EH (cell line): ENCODE measurements around the gene ANKS1A.

ENCODE experiments used
- DNase-seq: peaks from one replicate; pipeline ENCODE4 v3.0.0-alpha.2; 2015; ENCODE audit warnings: low read depth

The ANKS1A gene

DNA sequence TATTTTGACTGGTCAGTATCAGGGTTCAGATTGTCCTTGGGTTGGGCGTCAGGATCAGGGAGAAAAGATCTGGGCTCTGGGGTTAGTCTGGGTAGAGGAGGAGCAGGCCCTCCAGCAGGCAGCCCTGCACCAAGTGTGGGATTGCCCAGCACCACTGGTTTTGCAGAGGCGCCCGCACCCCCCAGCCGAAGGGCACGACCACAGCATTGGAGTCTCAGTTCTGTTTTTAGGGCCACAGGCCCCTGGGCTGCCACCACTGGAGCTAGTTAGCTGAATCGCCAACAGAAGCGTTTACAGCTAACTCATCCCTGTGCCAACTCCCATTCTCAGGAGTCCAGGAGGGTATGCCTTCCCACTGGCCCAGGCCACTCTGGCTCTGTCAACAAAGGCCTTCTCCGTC, 167.9 kb downstream of the ANKS1A start:
- no peak for DNase-seq

DNA sequence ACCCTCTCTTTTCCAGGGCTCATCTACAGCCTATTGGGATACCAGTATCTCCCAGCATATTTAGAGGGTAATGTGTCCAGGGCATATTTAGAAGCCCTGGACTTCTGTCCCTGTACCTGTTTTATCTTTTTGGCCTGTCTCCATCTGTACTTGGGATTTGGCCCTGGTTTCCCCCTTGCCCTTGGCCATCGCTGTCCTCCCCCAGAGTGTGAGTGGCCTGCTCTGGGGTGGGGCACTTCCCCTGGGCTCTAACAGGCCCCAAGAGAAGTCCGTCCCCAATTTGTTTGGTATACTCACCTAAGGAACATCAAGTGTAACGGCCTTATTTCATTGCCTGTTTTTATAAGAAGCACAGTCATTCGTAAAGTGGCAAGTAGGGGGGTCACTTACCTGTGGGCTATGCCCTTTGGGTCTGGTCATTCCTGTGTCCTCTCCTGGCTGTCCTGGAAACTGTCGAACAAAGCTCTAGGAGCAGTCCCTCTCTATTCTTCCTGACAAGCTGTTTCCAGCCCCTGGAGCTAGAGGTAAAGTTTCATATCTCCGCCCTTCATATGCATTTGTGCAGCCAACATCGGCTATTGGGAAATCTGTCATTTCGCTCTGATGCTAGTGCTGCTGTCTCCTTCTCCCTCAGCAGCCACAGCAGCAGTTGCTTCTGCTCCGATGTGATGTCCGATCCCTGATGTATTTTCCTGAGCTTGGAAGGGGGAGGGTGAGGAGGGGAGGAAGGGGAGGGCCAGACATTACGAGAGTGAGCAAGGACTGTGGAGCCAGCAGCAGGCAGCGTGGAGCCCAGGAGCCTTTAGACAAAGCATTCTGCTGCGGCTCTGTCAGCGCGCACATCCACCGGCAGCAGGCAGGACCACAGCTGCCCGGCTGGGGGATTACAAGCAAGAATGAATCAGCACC, 168.6 kb downstream of the ANKS1A start:
- no peak for DNase-seq

DNA sequence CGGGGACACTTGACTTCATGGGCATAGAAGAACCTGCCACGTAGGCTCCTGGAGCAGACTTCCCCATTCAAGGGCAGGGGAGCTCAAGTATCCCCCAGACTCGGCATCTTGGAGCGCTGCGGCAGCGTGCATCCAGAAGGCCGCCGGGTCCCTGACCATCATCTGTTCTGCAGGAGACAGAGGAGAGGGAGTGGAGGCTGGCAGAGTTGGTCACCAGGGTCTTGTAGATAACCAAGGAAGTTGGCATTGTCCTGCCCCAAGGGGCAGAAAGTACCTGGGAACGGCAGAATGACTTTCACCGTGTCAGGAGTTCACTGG, 169.3 kb downstream of the ANKS1A start:
- DNase-seq = no peak

DNA sequence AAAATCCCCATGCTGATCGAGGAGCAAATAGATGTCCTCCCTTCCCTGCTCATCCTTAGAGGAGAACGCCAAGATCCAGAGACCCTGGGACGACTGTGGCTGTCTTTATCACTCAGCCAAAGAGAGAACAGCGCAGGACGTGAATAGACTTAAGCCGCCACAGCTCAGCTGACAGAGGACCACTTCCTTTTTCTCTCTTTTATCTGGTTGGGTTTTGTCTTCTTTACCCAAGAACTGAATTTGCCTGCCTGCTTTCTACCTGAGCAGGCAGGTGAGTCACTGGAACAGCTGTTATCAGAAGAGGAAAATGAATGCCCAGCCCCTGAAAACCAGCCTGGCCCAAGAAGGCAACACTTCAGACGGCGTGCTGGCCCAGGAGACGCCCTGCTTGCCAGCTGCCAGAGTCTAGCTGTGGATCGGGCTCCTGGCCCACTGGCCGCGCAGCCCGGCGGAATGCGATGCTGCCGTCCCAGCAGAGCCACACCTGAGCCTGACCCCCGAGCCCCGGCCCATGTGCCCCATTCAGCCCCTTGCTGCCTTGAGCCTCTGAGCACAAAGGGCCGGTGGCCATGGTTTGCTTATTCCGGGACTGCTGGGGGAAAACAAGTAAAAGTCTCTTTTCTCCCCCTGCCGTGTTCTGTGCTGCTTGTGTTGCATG, 169.9 kb downstream of the ANKS1A start:
- no peak for DNase-seq

DNA sequence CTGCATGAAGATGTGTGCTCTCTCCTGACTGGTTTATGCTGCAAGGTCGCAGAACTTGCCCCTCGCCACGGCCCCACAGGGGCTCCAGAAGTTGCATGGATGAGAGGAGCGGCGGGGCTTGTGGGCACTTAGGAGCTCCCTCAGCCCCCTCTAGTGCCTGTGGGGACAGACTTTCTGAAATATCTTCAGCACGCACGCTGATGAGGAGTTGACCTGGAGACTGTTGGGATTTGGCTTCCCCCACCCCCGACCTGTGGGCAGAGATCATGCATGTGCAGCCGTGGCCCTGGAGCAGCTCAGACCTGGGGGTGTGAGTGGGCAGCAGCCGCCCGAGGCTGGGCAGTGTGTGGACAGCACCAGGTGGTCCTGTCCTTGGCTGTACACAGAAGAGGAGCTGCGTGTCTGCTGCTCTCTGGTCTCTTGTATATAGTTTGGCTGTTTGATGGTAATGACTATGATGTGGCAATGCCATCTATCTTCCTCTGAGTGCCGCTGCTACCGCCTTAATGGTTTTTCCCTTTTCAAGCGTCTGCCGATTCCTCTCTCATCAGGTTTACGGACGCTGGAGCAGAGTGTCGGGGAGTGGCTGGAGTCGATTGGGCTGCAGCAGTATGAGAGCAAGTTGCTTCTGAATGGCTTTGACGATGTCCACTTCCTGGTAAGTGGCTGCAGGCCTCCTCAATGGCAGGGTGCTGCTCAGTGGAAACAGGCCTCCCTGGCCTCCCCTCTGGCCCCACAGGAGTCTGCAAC, 170.7 kb downstream of the ANKS1A start:
- no peak for DNase-seq

DNA sequence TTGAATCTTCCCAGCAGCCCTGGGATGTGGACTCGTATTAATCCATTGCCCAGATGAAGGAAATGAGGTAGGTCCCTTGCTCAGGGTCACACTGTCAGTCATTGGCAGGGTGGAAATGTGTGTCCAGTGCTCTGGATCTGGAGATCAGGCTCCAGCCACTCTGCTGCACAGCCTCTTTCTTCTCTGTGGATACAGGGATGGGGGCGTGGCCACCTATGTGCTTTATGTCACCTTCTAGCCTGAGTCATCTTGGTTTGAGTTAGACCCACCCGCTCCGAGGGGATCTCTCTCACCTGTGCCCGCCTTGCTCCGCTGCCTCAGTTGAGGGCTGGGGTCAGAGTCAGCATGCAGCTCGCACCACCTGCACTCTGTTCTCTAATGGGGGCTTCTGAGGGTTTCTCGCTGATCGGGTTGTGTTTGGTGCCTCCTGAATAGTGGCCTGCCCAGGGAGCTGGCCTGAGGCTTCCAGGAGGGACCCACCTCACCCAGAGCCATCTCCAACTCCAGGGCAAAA, 172.1 kb downstream of the ANKS1A start:
- no peak for DNase-seq

DNA sequence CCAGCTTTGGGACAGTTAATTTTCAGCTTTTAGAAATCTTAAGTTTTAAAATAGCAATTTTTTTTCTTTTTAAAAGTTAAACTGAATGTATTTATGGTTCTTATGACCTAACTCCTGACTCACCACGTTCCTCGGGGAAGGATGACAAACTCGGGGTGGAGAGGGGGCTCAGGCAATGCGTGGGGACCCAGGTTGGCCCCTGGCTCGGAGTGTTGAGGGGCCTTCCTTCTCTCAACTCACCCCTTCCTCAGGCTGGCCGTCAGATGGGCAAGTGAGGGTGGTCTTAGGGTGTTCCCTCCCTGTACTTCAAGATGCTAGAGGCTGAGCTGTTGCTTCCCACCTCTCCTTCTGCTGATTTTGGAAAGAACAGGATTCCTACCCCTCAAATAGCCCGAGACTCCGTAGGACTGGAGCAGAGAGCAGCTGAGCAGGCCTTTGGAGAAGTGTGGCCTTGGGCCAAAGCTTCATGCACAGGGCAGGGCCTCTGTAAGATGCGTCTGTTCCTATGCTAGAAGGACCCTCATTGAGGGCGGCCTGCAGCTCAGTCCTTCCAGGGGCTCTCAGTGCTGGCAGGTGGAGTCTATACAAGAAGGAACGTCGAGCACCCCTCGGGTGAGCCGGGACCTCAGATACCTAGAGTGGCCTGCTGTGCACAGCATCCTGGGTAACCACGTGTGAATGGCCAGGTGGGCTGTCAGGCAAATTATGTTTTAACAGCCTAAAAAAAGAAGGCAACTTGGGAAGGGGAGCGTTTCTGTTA, 172.8 kb downstream of the ANKS1A start:
- DNase-seq = no peak

DNA sequence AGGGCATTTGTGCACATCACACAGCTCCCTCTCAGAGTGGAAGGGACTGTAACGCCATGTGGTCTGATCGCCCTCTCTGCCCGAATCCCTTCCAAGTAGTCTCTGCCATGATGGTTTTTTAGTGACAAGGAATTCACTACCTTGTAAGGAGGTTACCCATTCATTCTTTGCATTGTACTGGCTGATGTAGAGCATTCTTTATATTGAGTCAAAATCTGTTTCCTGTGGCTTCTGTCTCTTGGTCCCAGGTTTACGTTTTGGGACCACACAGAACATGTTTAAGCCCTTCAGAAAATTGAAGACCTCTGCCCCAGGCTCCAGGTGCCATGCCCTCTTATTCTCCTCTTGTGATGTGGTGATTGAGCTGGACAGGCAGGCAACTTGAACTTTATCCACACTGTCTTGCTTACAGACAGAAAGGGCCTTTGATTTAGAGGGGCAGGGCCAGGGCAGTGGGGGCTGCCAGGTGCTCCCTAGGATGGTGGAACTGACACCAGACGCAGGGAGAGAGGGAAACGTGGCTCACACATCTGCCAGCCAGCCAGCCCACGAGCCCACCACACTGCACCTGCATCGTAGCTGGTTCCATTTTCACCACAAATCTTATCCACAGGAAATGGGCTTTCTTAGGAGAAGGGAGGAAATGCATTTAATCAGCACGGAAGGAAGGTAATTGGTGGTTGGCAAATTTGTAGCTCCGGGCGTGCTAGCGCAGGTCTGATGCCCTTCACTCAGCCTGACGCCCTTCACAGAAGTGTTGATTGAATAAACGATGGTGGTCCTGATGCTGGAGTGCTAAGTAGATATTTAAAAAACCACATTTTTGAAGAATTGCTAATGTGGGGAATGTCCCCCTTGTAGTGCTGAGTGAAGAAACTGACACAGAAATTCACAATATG, 173.9 kb downstream of the ANKS1A start:
- no peak for DNase-seq

DNA sequence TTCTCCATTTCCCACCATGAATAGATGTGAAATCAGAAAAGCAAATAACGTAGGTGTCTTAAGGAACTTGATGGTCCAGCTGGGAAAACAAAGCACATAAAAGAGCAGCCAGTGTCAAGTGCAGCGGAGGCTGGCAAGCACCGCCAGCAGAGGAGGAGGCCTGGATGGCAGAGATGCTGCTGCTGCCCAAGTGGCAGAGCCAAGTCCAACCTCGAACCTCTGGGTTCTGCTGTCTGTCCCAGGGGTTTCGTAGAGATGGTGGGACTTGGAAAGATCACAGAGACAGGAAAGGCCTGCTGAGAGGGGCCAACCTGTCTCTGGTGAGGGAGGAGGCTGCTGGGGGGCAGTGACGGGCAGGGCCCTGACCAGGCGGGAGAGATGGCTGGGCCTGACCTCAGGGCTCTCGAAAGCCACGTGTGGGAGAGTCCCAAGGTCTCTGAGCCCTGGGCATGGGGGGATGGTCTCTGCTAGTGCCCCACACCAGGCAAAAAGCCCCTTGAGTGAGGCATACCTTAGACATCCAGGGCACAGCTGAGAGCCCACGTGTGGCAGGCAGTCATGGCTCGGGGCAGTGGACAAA, 174.7 kb downstream of the ANKS1A start:
- no peak for DNase-seq

DNA sequence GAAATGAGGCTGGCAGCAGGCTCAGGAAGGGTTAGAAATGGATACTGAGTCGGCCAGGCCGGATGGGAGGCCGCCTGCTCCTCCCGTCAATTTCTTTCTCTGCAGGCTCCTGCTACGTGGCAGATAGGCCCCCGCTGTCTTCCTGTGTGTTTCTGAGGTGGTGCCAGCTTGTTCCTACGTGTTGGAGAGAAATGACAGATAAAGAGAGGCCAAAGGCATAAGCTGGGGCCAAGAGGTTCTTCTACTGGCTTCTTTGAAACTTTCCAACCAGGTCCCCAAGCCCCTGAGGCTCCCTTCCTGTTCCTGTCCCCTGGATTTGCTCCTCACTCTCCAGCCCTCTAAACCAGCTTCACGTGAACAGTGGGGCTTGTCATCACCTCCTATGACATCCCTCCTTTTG, 175.2 kb downstream of the ANKS1A start:
- DNase-seq = no peak

DNA sequence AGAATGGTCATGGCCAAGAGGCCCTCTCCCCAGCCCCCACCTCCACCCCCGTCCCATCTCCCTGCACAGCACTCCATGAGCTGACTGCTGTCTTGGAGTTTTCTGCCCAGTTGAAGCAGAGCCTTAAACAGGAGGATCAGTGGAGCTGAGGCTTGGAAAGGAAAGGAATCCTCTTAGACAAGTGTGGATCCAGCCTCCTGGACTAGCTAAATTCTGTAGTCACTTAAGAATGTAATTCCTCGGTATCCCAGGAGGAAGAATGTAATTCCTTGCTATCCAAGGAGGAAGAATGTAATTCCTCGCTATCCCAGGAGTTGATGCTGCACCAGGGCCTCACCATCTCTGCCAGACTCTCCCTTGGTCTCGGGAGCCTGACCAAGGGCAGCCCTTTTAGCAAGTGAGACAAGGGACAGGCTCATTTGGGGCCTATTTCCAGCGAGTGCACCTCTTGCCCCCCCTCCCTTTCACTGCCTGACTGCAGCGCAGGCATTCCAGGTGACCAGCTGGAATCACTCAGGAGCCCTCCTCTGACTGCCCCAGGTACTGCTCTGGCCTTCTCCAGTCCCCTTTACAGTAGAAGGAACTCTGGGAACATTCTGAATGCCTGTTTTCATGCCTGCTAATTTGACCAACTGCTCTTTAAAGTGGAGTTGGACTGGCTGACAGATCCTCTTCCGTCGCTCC, 175.8 kb downstream of the ANKS1A start:
- peak; percentile 13 for DNase-seq

DNA sequence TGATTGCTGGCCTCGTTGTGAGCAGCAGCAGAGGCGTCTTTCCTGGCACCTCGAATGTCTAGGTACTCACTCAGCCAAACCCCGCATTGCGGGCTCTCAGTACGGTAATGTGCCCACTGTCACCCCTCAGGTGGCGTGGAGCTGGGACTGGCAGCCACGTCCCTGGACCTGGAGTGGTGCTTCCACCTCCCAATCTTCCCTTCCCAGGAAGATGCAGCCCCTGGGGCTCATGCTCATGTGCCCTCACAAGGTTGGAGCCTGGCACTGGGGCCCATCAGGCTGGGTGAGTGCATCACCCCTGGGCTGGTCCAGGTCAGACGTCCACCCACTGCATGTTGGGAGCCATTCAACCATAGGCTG, 176.4 kb downstream of the ANKS1A start:
- DNase-seq = no peak

DNA sequence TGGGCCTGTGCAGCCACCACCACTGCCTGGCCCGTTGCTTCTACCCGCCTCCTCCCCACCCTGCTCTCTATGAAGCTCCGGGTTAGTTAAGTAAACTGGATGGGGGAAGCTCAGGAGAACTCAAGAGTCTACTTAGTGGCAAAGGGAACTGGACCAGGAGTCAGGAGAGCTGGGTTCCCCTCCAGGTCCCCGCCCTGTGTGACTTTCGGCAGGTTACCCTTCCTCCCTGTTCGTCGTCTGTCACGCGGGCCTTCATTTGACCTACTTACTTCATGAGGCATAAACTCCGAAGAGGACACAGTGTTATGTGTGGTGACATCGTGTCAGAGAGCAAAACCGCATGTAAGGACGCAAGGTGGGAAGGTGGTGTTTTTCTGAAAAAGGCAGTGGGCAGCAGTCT, 176.8 kb downstream of the ANKS1A start:
- no peak for DNase-seq

DNA sequence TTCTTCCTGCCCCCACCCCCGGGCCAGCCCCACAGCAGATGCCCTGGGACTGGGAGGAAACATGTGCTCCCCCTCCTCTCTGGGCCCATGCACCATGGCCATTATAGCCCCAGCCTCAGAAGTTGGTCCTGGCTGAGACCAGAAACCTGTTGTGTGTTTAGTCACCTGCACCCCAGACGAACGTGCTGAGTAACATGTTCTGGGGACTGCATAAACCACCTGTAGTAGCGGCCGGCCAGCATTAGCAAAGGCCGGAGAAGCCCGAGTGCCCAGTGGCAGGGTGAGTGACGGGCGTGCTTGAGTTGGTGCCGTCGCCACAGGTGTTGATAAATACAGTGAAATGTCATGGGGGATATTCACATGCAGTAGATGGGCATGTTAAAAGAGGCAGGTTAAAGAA, 178.2 kb downstream of the ANKS1A start:
- no peak for DNase-seq

DNA sequence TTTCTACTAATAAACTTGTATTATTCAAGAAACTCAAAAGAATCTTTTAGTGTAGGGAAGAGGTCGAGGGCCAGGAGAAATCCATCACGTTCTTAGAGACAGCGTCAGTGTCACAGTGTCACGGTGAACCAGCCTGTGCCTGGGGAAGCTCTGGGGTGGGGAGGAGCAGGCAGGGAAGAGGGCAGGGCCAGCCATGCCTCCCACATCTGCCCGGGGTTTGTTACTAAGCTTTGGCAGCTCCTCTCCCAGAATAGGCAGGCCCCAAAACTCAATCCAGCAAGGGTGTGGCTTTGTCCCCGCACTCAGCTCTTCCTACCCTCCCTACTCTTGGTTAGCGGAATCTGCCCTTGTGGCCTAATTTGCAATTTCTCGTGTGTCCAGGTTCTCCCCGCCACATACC, 179.2 kb downstream of the ANKS1A start:
- no peak for DNase-seq

DNA sequence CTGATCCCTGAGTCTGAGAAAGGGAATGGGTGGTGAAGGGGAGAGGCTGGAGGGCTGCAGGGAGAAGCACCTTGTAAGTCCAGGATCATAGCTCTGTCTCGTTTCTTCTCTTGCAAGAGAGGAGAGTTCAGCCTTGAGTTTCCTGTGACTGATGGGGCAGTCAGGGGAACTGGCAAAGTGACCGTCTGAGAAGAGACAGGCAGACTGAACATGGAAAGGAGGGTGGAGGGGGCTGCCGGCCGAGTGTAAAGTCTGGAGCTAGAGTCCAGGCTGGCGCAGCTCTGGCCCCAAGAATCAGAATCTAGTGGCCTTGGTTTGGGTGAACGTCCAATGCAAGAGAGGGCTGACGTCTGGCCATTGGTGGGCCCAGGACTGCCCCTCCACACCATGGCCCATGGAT, 179.6 kb downstream of the ANKS1A start:
- no peak for DNase-seq

DNA sequence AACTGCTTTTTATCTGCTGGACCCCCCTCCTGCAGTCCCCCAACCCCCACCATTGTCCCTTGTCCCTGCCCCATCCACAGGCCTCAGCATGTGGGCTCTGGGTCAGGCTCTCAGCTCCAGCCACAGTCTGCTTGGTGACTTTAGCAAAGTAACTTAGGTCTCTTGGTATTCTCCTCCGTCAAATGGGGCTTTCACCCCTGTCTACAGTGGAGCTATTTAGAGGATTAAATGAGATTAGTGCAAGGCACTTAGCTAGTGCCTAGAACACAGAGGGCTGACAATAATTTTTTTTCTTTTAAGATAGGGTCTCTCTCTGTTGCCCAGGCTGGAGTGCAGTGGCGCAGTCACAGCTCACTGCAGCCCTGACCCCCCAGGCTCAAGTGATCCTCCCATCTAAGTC, 180.2 kb downstream of the ANKS1A start:
- DNase-seq = no peak

DNA sequence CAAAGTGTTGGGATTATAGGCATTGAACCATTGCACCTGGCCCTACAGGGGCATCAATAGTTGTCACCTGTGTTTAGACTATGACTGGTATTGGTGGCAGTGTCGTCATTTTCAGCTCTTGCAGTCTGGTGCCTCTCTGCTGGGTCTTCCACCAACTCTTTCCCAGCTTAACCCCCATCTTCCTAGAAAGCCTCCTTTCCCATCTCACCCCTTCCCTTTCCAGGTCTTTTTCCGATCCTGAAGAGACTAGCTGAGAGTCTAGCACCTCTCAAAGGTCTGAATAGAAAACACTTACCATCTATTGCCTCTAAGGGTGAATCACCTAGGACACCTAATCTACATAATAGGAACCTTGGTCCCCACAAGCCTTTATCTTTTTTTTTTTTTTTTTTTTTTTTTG, 181.1 kb downstream of the ANKS1A start:
- DNase-seq = no peak

DNA sequence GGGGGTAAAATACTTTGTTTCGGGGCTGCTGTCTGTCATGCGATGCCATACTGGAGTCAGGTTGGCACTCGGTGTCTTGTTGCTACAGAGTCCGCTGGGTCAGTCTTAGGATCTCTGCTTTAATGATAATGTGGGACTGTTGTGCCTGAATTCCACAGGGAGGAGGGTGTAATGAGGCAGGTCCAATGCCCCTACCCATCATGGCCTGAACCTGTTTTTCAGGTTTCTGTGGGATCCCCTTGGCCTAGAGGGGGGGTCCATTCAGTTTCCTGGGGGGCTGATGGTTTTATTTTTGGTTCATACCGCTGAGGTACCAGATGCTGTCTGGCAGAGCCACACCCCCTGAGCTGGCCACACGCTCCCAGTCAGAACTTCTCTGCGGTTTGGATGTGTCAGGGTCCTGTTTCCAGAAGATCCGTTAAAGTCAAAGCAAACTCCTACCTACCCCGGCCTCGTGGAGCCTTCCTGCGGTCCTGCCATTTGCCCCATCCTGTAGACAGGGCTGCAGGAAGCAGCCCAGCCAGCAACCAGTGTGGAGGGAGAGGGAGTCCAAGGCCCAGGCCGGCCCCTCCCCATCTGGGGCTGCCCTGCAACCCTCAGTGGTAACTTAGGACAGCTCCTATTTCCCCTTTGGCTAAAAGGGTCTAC, 182.4 kb downstream of the ANKS1A start:
- DNase-seq = no peak
